ENCODE results near the gene ZNFX1.
A peak's percentile ranks its signal among the peaks of the same experiment; 100 is the strongest.
"Not testable (repeated sequence)": the region's sequence is repeated elsewhere in the genome, so short reads cannot be mapped to it uniquely, and the experiment has no call there.

ZNFX1 gene

DNA sequence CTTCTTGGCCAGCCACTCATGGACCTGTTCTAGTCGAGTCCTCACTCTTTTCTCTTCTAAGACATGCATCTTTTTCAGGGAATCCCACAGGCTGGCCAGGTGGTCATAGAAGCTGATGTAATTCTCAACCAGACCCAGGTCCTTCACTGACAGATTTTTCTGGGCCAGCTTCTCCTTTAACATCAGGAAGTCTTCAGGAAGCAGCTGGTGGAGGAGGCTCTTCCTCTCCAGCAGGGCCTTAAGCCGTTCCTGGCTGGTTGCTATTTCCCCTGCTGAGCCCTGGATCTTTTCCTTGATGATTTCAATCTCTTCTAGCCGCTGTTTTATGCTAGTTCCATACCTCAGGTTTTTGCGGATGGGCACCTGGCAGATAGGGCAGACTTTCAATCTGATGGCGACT is 30.1 kb downstream of the ZNFX1 start:
- DNase-seq: no peak

GRCh38 chr20:49247169-49247723 is 30.6 kb downstream of the ZNFX1 start:
- no peak for DNase-seq

DNA sequence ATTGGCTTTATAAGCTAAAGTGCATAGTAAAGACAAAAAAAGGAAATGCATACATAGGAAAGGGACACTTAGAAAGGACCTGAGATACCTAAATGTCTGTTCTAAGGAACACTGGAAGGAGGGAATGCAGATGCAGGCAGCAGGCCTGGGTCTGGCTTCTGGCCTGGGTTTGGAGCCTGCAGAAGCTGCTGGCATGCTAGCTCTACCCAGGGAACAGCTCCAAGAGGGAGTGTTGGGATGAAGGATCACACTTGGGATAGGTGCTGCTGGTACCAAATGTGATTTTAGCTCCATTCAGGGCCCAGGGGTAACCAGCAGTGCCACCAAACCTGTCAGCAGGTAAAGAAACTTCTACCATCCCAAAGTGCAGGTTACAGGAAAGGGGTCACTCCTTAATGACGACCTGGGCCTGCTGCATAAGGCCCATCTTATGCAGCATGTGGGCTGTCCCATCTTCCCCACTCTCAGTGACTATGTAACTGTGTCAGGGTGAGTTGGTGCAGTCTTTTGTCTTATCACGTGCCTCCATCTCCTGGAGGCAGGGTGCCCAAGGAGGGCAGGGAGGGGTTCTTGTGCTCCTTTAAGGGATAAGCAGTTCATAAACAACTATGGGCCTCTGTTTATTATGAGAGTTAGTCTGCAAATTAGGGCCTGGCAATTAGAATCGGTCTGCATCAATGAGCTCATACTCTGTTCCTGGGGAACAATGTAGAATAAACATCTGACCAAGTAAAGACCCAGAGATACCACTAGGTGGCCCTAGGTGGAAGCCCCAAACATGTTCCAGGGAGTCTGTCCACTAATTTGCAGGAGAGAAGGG is 31.7 kb downstream of the ZNFX1 start:
- no peak for DNase-seq

DNA sequence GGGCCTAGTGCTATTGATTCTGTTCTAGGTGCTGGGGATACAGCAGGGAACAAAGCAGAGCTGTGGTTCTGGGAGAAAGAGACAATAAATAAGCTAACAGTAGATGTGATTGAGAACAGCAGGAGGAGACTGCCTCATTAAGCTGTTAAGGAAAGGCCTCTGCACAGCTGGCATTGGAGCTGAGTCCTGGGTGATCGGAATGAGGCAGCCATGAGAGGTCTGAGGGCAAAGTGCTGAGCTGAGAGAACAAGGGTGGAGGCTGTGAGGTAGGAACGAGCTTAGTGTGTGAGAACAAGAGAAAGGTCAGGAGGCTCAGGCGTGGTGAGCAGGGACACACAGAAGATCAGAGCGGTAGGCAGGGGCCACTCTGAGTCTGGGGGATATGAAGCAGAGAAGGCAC is 40.3 kb downstream of the ZNFX1 start:
- DNase-seq: no peak

GRCh38 chr20:49236301-49236700 is 41.6 kb downstream of the ZNFX1 start:
- no peak for DNase-seq

GRCh38 chr20:49234831-49235230 is 43.0 kb downstream of the ZNFX1 start:
- DNase-seq: no peak

GRCh38 chr20:49233226-49233625 is 44.6 kb downstream of the ZNFX1 start:
- no peak for DNase-seq

DNA sequence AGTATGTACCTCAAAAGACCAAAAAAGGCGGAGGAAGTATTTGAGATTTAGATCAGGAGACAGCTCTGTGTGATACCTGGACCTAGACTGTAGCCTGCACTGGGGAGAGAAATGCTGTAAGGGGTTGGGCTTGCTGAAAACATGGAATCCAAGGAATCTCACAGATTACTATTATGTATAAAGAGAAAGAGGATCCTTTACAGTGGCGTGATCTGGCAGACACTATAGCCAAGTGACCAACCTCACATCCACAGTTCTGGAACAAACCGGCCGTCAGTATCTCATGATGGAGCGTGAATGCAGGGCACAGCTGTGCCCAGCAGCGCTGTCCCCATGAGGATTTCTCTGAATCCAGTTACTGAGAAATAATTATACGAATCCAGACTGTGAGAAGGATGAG is 46.4 kb downstream of the ZNFX1 start:
- no peak for DNase-seq

DNA sequence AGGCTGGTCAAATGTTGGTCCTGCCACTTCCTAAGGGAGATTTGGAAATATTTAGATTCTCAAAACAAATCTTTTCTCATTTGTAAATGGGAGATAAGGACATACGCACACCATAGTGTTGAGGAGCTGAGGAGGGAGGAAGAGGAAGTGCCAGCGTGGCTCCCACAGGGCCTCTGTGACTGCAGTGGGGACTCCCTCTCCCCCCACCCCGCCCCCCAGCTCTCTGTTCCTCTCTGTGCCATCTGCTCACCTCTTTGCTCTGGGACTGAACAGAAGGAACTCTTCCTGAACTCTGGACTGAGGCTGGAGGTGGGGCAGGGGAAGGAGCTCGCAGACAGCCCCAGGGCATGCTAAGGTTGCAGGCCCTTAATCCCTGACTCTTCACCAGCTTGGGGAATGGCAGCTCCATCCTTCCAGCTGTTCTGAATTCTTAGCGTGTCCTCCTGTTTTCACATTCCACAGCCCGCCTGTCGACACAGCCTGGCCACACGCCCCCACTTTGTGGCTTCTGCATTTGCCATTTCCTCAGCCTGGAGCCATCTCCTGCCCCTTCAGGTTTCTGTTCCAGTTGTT is 47.2 kb downstream of the ZNFX1 start:
- DNase-seq: no peak

- no peak for DNase-seq
These were observed 47.8 kb downstream of the ZNFX1 start for GRCh38 chr20:49230021-49230420.

DNA sequence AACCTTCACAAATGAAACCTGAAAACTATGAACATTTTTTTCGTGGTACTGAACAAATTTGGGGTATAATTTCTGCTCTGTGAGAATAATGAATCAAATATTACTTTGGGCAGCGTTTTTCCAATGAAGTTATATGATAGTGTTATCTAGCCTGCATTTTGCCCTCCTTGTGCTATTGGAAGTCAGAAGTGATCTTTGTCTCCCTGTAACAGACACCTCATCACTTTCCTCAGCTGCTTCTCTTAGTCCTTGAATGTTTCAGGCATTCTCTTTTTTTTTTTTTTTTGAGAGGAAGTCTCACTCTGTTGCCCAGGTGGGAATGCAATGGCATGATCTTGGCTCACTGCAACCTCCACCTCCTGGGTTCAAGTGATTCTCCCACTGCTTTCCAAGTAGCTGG is 48.5 kb downstream of the ZNFX1 start:
- no peak for DNase-seq

GRCh38 chr20:49228676-49229075 is 49.2 kb downstream of the ZNFX1 start:
- no peak for DNase-seq

GRCh38 chr20:49225896-49226295 is 52.0 kb downstream of the ZNFX1 start:
- DNase-seq: no peak

DNA sequence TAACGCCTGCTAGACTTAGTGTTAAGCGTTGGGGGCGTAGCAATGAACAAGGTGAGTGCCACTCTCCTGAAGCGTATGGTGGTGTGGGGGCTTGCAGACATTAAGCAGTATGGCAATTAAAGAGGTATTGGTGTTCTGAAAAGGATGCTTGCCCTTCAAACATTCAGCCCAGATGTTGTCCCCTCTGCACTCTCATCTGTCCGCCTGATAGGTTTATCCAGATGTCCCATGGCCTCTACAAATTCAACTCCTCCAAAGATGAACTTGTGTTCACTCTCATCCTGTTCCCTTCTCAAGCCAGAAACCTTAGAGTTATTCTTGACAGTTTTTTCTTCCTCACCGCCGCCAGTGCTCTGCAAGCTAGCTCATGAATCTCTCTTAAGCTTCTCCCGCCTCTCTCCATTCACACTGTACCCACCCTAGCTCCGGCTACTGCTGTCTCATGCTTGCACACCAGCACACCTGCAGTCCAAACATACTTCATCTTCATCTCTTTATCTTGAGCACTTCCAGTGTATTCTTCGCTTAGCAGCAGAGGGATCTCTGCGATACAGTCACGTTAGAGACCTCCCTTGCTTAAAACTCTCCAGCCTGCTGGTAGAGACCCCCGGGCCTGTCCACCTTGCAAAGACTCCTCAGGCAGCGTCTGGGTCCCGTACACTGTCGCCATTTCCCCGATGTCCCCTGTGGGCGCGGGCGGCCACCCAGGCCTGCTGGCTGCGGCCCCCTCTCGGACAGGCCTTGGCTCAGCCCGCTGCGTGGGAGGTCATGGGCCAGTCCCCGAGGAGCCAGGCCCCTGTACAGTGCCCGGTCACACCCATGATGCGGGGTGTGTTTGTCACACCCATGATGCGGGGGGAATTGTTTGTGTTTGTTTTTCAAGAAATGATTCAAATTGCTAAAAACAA is 57.7 kb downstream of the ZNFX1 start:
- DNase-seq: no peak

DNA sequence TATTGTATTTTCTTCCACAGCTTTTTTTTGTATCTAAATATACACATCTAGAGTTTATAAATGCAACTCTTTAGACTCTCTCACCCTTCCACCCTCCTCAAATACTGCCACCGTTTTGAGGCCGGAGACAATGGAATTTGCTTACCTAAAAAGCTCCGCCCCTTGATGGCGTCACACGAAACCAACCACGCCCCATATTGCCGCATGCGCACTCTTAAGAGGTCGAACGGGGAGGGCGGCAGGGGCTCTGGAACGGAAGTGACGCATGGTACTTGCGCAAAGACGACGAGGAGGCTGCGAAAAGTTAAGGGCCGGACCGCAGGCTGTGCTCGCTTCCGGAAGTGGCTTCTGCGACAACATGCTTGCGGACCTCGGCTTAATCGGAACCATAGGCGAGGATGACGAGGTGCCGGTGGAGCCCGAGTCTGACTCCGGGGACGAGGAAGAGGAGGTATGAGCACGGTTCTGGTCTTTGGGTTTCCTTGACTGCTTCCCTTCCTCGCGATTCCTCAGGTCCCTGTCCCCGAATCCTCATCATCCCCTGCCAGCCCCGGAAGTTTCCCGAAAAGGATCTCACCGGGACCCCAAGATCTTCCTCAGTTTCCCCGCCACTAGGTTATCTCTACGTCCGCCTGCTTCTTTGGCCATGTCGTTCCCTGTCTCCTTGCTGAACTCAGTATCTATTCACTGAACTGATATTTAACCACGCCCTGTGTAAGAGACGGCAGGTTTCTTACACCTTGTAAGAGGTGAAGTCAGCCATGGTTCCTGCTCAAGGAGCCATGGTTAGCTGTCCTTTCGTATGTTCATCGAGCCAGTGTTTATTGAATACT is 58.5 kb downstream of the ZNFX1 start, which contains the start of gene DDX27:
DDX27 (plus strand) TSS at position 326 of the 833 bp plus-strand sequence; CDS start at position 359, 33 bp downstream.
- DNase-seq: peak; percentile 97

- not testable (repeated sequence) for DNase-seq
These were observed 59.1 kb downstream of the ZNFX1 start for GRCh38 chr20:49218739-49219090.

DNA sequence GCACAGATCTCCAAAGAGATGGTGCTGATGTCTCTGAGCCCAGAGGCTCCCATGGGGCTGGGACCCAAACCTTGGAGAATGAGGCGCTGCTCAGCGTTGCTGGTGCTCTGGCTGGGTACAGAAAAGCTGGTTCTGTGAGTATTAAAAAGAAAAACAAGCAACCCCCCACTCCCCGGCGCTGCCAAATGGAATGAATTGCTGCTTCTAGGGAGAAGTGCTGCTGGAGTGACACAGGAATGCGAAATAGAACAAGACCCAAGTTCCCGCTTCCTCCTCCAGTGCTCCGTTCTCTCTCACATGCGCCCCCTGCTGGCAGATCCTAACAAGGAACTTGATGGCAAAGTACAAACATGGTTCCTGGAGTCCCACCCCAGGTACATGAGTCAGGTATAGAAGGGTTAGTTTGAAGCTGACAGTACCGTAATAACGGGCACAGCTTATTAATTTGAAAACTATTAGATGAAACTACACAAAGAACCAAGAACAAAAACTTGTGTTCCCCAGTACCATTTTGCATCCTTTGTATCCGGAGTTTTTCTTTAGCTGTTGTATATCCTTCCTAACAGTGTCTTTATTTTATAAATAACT is 60.8 kb downstream of the ZNFX1 start:
- DNase-seq: peak; percentile 87

GRCh38 chr20:49215232-49215631 is 62.6 kb downstream of the ZNFX1 start:
- no peak for DNase-seq

DNA sequence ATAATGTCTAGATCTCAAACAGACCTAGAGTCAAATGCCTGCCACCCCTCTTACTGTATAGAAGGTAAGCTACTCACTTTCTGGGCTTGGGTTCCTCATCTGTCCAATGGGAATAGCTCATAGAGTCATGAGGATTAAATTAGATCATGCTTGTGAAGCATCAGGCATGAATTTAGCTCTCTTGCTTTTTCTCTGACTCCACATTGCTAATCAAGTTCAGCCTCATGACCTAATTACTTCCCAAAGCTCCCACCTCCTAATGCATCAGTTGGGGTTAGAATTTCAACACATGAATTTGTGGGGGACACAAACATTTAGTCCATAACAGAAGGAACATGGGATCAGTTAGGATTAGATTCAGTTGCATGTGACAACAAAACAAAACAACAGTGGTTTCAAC is 63.3 kb downstream of the ZNFX1 start:
- DNase-seq: no peak

DNA sequence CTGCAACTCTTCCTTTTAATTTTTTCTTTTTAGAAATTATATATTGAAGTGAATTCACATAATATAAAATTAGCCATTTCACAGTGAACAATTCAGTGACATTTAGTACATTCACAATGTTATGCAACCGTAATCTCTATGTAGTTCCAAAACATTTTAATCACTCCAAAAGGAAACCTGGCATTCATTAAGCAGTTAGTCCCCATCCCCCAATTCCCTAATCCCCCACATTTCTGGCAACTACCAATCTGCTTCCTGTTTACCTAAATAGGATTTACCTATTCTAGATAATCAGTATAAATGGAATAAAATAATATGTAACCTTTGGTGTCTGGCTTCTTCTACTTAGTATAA is 67.1 kb downstream of the ZNFX1 start:
- no peak for DNase-seq

- DNase-seq: no peak
These were observed 67.6 kb downstream of the ZNFX1 start for GRCh38 chr20:49210101-49210756.

DNA sequence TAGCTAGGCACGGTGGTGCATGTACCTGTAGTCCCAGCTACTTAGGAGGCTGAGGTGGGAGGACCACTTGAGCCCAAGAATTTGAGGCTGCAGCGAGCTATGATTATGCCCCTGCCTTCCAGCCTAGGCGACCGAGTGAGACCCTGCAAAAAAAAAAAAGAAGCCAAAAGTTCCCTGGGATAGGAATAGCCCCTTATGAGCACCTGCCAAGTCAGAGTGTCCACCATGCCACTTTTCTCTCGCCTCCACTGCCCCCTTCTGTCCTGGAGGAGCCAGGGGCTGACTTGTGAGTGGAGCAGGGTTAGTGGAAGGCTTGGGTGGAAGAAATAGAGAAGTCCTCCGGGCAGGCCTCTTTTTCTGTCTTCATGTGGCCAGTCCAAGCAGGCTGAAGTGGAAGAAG is 70.8 kb downstream of the ZNFX1 start:
- no peak for DNase-seq

Measured in activated CD4-positive, alpha-beta T cell treated with anti-CD3 and anti-CD28 coated beads for 1 hour (primary cell).